GM19452 (cell line): ENCODE data around the gene DUSP16.

Source experiments
- ATAC-seq: cut with Tn5 transposase; IDR thresholded peaks from one replicate; pipeline ENCODE4 v1.9.1; 2021; ENCODE audit not compliant: unreplicated experiment

DUSP16 gene

DNA sequence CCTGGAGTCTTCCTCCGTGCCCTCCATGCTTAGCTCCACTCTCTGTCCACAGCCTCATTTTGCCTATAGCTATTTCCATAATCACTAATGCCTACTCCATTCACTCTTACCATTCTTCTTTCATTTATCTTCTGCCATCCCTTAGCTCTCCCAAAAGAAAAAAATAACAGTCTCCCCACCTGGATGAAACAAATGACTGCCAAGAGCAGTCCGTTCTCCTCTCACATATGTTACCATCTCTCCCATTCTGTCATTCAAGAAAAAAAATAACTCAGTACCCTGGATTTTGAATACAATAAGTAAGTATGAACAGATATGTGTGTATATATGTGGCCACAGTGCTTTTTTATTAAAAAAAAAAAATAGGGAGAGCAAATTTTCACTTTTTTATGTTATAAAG is 13.2 kb downstream of the DUSP16 start:
- no peak for ATAC-seq

DNA sequence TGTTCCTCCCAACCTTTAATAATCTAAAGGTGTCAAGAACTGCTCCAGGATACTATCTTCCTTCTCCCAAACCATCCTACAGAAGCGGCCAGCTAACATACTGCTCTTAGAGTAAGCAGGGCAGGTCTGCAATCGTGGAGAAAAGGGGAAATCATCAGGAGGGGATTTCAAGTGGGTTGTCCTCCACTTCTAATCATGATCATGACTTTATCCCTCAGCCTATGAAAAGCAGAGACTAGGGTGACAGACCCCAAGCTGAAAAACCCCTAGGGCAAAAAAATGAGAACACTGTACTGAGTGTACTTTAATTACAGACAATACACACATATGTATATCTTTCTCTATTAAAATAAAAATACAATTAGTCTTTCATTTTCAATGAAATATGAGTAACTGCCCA is 13.9 kb downstream of the DUSP16 start:
- no peak for ATAC-seq

DNA sequence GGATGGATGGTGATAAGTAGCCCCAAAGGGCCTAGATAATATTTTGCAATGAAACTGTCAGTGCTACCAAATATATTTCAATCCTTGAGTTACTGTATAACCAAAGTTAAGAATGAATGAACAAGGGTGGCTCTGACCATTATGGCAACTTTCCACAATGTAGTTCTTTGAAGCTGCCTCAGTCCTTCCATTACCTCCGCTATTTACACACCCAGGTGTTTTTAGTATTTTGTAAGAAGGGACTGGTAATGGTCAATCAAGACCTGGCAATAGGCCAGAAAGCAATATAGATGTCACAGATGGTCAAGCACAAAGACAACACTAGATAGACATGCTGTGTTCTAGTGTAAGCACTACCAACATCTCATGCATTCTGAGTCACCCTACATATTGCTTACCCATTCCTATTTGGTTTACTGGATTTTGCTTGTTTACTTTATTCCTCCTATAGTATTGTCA is 16.3 kb downstream of the DUSP16 start:
- ATAC-seq, result no peak

DNA sequence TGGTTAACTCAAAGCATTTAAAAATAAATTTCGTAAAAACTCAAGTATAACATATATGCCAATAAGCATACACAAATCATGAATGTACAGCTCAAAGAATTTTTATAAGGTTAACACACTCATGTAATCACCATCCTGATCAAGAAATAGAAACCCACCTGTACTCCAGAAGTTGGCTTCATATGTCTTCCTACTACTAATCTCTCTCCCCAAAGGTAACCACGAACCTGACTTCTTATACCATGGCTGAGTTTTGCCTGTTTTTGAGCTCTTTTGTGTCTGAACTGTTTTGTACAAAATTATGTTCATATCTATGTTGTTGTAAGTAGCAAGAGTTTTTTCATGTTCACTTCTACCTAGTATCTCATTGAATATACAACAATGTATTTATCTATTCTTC is 18.7 kb downstream of the DUSP16 start:
- ATAC-seq, result no peak

DNA sequence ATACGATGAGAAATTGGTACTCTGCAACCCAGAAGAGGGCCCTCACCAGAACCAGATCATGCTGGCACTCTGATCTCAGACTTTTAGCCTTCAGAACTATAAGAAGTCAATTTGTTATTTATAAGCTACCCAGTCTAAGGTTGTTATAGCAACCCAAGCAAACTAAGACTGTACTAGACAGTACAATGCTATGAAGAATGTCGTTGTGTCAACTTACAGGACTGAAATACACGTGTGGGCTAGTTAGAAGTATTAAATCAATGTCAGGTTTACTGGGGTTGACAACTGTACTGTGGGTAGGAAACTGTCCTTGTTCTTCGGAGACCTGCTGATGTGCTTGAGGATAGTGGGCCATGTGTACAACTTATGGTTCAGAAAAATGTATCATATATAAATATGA is 19.7 kb downstream of the DUSP16 start:
- ATAC-seq, result no peak

DNA sequence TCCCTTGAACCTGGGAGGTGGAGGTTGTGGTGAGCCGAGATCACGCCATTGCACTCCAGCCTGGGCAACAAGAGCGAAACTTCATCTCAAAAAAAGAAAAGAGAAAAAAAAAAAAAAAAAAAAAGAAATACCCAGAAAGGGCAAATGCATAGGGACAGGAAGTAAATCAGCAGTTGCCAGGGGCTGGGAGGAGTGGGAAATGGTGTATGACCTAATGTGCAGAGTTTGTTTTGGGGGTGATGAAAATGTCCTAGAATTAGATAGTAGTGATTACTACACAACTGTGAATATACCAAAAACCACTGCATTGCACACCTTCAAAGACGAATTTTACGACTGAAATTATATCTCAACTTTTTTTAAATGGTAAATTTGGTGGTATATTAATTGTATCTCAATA is 20.4 kb downstream of the DUSP16 start:
- no peak for ATAC-seq

DNA sequence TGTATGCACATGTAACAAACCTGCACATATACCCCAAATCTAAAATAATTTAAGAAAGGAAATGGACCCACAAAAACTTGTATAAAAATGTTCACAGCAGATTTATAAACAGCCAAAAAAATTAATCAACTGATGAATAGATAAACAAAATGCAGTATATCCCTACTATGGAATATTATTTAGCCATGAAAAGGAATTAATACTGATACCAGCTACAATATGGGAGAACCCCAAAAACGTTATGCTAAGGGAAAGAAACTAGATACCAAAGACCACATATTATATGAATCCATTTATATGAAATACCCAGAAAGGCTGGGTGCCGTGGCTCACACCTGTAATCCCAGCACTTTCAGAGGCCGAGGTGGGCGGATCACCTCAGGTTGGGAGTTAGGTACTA is 20.9 kb downstream of the DUSP16 start:
- no peak for ATAC-seq

DNA sequence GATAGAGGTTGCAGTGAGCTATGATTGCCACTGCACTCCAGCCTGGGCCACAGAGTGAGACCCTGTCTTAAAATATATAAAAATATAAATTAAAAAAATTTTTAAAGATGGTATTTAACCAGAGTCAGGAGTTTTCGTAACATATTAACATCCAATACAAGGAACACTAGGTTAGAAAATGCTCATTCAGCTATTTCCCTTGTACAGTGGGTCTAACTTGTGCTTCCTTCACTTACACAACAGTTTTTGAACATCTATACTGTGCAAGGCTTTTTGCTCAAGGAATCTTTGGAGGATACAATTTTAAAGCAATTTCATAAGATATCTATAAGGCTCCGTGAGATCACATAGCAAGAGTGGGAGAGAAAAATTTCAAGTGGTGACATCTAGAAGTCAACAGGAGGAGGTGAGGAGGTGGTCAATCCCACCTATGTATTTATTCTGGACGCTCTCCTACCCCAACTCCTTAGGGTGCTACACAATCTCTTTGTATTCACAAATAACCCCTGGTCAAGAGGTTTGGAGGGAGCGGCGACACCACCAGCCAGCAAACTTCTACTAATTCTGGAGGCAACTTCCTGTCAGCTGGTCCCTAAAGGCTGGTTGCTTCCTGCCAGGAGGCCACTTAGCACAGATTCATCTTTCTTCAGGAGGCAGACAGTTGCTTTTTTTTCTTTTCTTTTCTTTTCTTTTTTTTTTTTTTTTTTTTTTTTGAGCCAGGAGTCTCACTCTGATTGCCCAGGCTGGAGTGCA is 22.2 kb downstream of the DUSP16 start:
- ATAC-seq, result no peak

DNA sequence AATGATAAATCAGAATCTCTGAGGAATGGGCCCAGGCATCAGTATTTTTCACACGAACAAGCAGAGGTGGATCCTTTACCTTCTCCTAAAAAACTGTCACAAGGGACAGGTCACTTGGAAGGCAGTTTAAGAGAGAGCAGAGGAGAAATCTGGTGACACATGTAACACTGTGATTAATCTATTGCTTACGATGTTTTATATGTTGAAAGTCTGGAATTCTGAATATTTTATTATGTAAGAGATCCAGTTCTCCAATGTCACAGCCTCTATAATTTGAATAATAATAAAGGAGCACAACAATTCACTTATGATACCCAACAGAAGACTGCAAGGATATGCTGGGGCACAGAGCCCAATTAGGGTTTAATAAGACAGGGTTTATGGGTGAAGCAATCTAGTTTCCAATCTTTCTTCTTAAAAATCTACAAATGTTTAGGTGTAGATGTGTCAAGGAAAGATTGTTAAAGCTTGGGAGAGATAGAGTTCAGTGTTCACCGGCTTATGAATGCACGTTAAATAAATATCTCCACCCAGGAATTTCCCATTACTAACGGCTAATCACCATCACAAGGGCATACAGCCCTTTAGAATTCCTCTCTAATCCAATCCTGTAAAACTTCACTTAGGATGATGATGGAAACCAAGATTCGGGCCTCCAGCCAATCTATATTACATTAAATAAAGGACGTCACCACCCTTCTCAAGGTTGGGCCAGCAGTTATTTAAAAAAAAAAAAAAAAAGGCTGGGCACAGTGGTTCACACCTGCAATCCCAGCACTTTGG is 23.4 kb downstream of the DUSP16 start:
- no peak for ATAC-seq

DNA sequence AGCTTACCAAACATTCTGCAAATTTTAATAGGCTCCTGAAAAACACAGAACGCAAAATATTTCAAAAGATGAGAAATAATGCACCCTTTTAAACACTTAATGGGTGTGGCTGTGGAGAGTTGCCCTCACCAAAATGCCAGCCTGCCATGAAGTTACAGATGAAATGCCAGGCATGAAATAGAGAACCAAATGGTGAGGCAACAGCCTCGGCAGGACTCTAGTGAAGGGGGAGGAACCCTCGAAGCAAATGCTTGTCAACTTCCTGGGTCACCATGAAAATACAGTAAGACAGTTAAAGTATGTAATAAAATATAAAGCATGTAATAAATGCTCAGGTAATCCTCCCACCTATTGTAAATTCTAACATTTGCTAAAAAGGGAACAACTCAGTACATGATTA is 24.1 kb downstream of the DUSP16 start:
- no peak for ATAC-seq

DNA sequence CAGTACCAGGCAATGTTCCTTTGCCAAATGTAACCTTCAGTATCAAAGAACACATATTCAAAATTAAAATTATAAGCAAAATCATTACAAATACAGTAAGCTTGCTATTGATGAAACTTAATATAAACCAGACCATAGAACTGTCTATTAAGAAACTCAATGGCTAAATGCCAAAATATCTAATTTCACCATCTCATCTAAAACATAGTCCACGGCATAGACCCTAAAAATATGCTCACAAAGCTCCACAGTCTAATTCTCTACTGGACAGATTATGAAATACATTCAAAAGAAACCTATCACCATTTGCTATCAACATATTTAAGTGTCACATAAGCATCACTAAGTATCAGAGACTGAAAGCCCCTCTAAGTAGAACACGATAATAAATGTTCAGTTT is 25.2 kb downstream of the DUSP16 start:
- ATAC-seq, result no peak

DNA sequence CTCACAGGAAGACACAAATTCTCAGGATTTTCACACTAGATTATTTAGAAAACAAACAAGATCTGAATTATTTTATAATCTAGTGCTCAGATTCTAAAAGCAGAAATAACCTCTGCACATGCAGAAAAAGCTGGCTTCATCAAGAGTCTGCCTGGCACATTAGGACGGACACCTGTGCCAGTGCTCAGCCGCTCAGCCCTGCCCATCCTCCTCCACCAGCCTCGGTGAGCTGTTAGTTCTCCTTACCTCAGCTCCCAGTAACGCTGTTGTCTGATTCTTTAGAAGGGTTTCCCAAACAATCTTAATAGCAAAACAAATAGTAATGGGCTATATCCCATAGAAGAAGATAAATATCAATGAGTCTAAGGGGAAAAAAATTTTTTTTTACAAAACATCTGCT is 27.7 kb downstream of the DUSP16 start:
- ATAC-seq, result no peak

DNA sequence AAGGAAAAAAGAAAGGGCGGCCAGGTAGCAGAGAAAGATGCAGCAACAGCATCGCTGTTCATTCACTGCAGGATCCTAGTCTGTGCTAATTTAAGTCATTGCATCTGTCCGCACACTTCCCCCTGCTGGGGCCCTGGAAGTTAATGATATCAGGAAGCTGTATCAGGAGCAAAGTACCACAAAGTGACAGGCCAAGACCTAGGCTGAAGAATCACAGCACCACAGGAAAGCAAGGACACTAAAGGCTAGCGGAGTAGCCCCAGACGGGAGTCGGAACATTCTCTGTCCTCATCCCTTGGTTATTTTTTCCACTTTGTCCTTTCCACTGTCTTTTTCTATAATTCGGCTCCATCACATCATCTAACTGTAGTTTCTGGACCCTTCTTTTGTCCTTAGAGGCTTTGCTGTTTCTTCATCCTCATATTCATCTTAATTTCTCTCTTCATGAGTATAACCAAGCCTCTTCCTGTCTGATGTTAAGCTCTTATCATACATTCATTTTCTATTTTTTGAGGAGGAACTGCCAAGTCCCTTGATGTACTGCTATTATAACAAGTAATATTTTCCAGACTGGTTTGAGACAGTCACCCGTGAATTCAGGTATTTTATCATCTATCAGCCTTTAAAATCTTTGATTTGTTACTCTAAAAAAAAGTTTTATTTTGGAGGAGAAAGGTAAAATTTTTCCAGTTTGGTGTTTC is 28.3 kb downstream of the DUSP16 start:
- ATAC-seq, result no peak

DNA sequence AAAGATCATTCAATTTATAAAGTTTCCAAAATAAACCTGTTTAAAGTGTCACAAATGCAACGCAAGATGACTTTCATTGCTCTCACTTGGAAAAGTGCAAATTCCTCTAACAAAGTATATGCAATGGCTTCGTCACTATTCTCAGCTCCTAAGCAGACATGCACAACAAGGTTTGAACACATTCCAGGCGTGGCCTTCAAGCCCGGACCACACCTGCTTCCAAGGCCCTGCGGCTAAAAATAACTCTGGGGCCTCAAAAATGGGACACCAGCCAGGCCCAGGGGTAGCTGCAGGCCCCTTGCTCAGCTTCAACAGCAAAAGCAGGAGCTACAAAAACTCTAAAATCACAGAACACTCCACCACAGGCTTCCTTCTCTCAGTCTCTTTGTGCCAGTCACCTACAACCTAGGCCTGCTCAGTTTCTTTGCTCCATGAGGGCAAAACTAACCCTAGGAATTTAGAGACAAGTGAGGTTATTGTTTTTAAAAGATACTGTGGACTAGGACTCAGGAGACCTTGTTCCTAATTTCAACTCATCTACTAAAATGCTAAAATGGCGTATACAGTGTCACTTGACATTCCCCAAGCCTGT is 29.3 kb downstream of the DUSP16 start:
- ATAC-seq, result no peak

DNA sequence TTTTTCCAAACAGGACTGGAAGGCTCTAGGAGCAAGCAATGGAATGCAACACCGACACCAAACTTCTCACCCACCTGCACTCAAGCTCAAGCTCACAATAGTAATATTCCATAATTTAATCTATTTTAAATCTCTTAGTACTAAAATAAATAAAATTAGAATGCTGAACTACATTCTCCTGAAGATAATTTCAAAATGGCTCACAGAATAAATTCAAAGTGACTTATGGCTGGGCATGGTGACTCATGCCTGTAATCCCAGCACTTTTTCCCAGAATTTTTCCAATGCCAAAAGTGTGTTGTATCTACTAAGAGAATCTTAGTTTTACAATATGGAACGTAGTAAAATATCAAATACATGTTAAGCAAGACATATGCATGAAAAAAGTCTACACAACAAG is 31.5 kb downstream of the DUSP16 start:
- no peak for ATAC-seq

DNA sequence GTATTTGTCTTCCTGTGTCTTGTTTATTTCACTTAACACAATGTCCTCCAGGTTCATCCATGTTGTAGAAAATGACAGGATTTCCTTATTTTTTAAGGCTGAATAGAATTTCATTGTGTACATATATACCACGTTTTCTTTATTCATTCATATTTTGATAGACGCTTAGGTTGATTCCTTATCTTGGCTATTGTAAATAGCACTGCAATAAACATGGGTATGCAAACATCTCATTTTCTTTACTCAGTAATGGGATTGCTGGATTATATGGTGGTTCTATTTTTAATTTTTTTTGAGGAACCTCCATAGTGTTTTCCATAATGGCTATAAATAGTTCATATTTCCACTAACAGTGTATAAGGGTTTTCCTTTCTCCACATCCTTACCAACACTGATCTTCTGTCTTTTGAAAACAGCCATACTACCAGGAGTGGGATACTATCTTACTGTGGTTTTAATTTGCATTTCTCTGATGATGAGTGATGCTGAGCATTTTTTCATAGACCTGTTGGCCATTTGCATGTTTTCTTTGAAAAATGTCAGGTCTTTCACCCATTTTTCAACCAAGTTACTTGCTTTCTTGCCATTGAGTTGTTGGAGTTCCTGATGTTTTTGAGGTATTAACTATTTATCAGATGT is 32.8 kb downstream of the DUSP16 start:
- ATAC-seq, result no peak

DNA sequence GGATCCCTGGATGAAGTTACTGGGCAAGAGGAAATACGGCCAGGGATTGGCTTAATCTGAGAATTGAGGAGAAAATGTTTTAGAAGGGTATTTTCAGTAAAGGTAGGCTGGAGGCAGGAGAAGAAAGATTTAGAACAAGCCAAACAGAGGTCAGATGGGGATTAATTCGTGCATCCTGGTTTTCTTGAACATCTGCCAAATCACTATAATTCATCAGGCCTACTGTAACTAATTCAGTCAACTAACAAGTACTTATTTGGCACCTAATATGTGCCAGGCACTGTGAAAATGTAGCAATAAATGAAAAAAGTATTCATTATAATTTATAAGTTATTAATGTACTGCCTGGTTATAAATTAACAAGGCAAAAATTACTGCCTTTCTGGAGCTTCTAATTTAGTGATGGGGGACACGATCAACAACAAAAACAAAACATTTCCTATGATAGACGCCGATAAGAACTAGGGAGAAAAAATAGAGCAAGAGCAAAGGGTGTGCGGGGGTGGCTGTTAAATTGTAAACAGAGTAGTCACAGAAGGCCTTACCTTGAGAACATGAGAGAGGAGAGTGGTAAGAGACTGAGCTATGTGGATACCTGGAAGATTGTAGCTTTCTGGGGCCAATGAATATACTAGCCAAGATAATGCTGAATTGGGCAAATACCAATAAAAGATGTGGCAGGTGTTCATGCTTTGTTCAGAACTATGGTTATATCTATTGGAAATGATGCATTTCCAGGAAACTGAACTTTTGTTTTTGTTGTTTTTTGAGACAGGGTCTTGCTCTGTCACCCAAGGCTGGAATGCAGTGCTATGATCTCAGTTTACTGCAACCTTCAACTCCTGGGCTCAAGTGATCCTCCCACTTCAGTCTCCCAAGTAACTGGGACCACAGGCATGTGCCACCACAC is 34.0 kb downstream of the DUSP16 start:
- no peak for ATAC-seq

DNA sequence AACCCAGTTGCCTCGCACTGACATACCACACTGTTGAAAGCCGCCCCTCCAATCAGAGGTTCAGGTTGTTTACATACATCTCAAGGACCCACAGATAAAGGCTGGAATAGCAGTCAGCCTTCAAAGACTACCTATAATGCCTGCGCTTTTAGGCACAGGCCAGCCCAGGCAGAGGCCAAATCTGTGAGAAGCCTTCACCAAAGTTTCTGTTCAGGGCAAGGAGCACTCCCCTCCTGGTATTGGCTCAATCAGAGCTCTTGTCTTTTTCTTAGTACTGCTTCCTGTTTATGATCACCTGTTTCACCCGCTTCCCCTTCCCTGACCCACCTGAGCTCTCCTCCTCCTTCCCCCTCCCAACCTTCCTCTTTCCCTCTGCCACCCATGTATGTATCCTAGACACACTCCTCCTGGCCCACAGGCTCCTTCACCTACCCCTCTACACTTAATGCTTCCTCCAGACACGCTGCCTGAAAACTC is 34.8 kb downstream of the DUSP16 start:
- ATAC-seq, result no peak

DNA sequence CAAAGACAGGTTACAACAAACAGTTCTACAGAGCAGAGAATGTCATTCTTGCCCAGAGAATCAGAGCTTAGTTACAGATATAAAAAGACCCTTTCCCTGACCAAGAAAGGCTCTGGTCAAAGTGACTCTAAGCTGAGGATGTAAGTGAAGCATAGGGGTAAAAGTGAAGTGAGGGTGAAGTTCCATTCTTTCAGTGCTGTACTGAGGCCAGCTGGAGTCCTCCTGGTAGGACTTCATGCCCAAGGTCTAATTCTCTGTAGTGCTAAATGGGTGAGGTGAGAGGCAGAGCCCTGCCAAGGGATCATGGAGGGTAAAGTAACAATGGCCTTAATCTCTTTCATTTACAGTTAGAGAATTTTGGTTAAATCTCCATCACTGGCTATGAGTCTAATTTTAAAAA is 38.5 kb downstream of the DUSP16 start:
- no peak for ATAC-seq

DNA sequence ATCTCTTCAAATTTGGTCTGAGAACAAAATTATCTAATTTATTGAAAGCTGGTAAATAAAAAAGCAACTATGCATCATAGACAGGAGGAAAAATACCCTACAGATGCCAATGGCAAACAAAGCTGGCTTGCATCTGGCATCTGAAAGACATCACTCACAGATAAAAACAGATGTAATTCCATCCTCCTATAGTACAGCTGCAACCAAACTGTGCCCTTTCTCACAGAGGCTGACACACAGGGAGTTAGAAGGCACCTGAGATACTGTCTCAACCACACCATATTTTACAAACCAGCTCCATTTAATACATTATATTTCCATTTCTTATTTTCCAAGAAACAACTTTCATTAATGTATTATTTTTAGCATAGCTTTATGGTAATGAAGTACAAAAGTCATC is 39.4 kb downstream of the DUSP16 start:
- no peak for ATAC-seq
